GM21786 (cell line): ENCODE results near the gene SLAMF7.

Source experiments
- ATAC-seq: cut with Tn5 transposase; IDR thresholded peaks from one replicate; pipeline ENCODE4 v1.9.1; 2021; ENCODE audit not compliant: unreplicated experiment

SLAMF7 gene

DNA sequence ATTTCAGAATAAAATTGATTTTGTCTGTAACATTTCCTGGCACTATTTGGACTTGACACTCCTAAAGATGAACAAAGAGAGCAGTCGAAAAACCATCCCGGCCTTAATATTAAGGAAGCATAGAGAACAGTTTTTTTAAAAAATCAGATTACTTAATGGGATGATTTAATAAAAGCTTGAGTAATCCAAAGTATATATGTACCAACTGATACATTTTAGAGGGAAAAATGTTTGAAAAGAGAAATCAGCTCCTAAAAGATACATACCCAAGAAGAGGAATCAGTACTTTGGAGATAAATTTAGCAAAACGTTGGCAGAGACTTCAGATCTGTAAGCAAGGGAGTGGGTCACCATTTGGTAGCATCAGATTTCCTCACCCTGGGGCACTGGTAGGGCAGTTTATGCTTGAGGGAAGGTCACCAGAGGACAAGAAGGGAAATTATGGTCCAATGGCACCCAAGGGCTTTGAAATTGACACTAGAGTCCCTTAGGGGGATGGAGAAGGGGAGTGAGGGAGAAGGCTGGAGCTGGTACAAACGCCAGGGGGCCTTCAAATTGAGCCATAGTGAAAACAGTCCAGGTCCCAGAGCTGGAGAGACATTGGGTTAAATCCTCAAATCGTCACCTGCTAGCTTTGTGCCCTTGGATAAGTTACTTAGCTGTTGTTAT lies 5.9 kb downstream of the SLAMF7 start:
- ATAC-seq, result no peak

DNA sequence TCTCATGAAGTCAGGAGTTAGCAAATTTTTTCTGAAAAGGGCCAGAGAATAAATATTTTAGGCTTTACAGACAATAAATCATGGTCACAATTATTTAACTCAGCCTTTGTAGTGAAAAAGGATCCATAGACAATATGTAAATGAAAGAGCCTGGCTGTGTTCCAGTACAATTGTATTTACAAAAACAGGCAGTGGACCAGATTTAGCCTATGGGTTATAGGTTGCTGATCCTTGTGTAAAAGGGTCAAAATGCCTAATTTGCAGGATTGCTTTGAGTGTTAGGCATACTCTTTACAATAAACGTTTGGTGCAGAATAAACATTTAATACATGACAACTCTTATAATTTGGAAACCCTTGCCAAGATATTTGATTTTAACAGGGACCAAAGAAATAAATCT lies 6.5 kb downstream of the SLAMF7 start:
- ATAC-seq, result no peak

DNA sequence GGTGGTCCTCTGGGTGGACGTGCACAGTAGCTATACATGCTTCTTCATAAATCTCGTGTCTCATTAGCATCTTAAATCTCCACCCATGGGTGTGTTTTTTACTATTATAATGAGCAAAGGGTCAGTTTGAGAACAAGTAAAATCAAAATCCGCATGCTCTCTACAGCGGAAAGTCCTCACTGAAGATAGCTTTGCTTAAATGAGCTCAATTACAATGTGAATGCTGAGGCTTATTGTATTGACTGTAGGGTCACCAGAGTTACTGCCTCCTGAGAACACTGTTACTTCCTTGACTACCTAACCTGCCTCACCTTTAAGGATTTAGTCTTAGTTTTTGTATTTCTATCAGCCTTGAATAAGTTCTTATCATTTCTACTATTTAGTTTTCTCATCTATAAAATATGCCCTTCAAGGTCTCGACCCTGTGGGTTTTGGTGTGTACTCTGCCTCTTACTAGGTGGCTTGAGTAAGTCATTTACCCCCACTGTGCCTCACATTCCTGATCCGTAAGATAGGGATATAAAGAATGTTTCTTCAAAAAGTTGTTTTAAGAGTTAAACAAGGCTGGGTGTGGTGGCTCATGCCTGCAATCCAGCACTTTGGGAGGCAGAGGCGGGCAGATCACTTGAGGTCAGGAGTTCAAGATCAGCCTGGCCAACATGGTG lies 7.9 kb downstream of the SLAMF7 start:
- no peak for ATAC-seq

DNA sequence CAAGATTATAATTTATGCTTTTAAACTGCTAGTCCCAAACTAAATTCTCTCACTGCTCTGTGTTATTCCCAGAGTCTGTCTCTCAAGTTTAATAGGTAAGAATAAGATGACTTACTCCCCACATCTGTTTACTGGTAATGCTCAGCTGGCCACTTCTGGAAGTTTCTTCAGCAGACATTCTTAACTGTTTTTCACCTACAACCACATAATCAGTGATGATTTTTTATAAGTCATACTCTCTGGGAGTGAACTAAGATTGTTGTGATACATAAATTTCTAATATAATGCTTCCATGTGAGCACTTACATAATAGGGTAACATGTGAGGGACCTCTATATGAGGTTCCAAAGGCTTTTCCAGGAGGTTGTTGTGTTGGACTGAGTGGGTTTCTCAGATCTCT lies 8.7 kb downstream of the SLAMF7 start:
- ATAC-seq, result no peak

DNA sequence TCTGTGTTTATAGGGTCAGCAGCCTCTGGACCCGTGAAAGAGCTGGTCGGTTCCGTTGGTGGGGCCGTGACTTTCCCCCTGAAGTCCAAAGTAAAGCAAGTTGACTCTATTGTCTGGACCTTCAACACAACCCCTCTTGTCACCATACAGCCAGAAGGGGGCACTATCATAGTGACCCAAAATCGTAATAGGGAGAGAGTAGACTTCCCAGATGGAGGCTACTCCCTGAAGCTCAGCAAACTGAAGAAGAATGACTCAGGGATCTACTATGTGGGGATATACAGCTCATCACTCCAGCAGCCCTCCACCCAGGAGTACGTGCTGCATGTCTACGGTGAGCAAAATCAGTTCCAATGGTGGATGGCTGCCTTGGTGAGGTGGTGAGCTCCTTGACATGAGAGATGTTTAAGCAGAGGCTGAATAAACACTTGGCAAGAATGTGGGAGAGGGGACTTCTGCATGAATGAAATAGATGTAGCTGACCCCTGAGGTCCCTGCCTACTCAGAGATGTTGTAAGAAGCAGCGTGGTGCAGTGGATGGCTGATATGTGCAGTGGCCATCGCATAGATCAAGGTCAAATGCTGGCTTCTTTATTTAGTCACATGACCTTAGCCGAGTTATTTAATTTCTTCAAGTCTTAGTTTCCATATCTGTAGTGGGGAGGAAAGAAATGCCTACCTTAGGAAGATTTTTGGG lies 9.3 kb downstream of the SLAMF7 start:
- ATAC-seq, result no peak

DNA sequence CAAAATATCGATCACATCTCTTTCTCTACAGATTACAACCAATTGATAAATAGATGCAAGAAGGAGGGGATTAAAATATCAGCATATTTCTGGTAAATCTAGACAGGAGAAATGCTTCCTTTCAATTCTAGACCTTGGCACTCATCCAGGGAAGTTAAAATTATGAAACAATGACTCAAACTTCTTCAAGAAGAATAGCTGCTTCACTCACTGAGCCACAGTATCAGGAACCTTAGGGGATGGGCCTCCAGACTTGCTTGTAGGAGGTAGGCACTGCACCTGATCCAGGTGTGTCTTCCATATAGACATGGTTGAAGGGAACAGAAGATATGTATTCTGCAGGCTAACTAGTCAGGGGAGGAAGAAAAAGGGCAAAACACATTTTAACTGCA lies 9.8 kb downstream of the SLAMF7 start:
- ATAC-seq, result no peak

DNA sequence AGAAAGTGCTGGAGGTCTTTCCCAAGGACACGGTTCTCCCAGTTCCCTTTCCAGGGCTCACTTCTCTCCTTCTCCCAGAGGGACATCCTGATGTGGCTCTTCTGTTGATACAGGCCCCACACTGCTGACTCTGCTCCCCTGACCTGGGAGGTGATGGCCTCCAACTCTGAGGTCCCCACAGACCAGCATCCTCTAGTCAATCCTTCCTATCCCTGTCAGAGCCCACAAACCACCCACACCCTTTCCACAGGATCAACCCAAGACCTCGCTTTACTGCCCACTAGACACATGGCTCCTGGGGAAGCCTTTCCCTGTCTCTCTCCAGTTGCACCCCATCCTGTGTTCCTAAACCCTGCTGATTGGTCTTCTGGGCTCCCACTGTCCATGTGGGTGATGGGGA lies 11.6 kb downstream of the SLAMF7 start:
- ATAC-seq, result no peak

DNA sequence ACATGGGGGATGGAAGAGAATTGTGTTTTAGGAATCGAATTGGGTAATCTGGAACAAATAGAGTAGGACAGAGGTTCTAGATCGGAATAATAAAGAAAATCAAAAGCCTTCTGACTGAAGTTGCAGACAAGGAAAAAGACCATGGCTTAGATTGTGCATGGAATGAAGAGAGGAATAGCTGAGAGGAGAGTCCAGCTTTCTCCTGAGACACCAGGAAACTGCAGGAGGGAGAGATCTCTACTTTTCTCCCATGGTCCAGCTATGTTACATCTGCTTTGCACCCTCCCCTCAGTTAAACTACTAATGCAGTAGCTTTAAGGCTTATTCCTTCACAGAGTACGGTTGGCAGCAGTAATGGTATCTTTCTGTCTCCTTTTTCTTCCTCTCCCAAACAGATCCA lies 13.4 kb downstream of the SLAMF7 start:
- ATAC-seq, result no peak

DNA sequence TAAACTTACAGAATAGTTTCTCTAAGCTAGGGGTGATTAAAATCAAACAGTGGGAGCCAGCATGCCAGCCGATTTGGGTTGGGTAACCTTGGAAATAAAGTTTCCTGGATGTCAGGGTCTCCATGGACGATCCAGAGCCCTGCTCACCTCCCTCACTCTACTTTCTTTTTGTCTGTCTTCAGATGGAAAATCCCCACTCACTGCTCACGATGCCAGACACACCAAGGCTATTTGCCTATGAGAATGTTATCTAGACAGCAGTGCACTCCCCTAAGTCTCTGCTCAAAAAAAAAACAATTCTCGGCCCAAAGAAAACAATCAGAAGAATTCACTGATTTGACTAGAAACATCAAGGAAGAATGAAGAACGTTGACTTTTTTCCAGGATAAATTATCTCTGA lies 13.9 kb downstream of the SLAMF7 start:
- no peak for ATAC-seq

DNA sequence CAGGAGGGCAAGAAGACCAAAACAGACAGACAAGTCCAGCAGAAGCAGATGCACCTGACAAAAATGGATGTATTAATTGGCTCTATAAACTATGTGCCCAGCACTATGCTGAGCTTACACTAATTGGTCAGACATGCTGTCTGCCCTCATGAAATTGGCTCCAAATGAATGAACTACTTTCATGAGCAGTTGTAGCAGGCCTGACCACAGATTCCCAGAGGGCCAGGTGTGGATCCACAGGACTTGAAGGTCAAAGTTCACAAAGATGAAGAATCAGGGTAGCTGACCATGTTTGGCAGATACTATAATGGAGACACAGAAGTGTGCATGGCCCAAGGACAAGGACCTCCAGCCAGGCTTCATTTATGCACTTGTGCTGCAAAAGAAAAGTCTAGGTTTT lies 14.5 kb downstream of the SLAMF7 start:
- ATAC-seq, result no peak

DNA sequence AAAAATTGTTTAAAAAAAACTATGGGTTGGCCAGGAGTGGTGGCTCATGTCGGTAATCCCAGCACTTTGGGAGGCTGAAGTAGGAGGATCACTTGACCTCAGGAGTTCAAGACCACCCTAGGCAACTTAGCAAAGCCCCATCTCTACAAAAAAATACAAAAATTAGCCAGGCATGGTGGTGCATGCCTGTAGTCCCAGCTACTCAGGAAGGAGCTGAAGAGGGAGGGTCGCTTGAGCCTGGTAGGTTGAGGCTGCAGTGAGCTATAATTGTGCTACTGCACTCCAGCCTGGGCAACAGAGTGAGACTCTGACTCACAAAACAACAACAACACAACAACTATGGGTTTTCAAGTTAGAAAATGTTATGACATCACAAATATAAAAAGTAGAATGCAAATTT lies 16.4 kb downstream of the SLAMF7 start:
- no peak for ATAC-seq

DNA sequence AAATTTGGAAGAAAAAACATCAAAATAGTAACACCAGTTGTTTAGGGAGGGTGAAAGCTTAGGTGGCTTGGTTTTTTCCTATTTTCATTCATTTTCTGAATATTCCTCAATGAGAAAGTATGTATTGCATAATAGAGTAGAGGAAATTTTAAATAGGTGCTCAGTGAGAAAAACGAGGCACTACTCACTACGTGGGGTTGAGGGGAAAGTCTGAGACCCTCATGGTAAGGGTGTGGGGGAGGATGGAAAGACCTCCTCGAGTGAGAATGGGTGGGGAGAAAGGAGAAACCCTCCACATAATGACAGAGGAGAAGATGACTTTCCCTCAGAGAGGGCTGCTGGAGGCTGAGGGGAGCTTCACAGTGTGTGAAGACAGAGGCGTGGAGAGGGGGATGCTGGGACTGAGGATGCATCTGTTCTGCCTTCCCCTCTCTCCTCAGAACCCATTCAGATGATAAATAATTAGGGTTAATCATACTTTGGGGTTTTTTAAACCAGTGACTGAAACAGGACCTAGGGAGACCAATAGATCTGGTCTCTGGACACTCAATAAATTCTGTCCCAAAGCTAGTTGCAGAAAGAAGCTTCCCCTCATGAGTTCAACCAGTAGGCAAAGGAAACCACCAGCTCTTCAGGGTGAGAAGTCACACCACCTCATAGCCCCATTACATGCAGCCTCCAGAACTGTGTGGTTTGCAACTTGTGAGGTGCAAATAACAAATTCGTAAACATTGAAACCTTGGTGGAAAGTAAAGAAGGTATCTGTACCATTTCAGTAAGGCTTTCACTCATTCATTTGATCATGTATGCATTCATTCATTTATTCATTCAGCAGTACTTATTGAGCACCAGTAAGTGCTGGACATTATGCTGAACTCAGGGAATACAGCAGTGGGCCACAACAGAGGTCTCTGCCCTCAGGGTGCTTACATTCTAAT lies 17.1 kb downstream of the SLAMF7 start:
- ATAC-seq, result no peak

DNA sequence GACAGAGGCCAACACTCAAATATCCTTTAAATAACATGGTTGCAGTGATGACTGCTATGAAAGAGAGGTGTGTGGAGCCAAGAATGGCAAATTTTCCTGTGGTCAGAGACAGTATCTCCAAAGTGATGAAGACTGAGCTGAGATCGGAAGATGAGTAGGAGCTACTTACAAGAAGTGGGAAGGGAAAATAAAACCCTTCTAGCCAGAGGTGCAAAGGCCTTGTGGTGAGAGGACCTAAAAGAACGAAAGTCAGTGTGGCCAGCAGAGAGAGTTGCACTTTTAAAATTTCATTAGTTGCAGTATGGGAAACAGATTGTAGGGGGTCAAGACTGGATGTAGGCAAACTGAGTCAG lies 17.8 kb downstream of the SLAMF7 start:
- ATAC-seq, result no peak

DNA sequence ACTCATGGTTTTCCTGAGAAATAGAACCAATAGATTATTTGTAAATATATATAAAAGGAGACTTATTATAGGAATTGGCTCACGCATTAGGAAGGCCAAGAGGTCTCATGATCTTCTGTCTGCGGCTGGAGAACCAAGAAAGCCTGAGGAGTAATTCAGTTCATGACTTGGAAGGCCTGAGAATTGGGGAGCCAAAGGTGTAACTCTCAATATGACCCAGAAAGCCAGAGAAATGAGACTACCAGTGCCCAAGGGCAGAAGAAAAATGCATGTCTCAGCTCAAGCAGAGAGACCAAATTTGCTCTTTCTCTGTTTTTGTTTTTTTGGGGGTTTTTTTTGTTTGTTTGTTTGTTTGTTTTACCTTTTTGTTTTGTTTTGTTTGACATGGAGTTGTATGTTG lies 19.5 kb downstream of the SLAMF7 start:
- ATAC-seq, result no peak

DNA sequence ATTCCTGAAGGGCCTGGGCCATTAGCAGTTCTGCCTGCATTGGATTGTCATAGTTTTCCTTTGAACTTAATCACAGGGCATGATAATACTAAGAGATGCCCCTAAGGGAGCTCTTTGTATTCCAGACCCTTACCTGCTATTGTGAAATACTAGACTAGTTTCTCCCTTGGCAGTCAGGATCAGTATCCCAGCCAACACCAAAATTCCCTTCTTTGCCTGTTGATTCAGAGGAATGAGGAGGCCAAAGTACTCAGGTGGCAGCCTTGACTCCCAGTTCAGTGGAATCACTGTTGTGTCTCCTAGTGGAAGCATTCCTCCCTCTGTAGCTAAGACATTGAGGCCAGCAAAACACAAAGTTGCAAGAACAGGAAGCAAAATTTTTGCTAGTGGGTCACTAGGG lies 20.7 kb downstream of the SLAMF7 start:
- no peak for ATAC-seq

DNA sequence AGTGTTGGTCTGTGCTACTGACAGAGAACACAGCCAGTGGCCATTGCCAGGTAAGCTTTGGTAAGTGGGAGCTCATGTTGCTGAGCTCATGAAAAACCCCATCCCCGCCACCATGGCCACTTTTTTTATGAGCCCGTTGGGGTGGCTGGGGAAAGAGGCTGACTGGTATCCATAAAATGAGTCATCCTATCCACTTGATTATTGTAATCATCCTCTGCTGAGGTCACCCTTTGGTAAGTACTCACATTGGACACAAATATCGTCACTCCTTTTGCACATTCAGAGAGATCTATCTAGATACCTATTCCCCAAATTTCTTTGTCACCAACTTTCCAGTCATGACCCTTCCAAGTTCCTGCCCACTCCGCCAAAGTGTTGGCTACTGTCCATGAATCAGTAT lies 22.0 kb downstream of the SLAMF7 start:
- ATAC-seq, result no peak

DNA sequence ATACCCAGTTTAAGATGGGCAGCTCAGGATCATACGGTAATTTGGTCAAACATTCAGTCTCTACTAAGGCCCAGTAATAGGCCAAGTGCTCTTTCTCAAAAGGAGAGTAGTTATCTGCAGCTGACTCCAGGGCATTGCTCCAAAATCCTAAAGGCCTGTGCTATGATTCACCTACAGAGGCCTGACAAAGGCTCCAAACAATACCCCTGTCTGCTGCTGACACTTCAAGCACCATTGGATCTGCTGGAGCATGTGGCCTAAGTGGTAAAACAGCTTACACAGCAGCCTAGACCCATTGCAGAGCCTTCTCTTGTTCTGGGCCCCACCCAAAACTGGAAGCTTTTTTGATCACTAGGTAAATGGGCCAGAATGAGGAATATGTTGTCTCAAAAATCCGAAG lies 22.8 kb downstream of the SLAMF7 start:
- ATAC-seq, result no peak

DNA sequence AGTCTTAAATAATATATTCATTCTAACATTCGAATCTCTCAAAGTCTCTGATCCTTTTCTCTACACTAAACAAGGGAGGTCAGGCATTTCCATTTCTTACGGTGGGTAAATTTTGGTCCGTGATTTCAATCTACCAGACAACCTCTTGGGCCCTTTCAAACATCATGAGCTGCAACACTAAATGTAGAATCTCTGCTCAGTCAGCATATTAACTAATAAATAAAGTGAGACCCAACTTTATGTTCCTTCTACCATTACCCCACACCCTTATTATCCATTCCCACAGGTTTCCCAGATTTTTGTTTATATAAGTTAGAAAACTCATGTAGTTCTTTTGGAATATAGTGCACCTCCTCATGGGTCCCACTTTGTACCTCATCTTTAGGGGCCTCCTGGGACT lies 24.9 kb downstream of the SLAMF7 start:
- ATAC-seq, result no peak

DNA sequence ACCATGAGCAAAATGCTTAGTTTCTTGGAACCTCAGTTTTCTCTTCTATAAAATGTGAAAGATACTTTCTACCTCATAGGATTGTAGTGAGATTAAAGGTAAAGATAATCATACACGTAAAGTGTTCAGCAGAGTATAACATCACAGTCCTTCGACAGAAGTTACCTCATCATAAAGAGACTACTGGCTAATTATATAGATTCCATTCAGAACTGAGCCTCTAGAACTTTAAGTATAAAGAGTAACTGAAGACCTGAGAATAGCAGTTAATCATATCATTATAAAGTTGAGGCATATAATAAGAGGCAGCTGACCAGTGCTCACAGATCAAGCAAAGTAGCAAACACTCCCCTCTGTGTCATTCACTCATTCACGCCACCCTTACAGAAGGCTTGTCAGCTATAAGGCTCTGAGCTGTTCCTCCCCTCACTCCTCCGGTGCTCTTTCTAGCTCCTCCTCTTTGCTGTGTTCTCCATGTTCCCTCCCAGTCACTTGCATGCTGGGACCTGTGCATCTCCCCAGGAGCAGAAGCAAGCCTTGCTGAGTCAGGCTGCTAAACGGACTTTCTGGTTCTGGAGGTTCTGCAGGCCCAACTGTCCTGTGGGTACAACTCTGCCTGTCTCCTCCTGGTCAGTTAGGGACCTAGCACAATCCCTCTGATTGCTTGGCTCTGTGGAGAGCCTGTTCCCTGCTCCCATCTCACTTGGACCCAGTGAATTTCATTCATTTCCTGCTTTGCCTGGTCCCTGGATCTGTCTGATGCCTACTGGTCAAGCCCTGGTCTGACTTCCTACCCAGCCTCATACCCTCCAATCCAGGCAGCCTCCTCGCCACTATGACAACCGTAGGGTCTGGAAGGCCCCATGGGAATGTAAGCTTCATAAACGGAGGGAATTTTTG lies 28.6 kb downstream of the SLAMF7 start:
- peak; percentile 45 for ATAC-seq

DNA sequence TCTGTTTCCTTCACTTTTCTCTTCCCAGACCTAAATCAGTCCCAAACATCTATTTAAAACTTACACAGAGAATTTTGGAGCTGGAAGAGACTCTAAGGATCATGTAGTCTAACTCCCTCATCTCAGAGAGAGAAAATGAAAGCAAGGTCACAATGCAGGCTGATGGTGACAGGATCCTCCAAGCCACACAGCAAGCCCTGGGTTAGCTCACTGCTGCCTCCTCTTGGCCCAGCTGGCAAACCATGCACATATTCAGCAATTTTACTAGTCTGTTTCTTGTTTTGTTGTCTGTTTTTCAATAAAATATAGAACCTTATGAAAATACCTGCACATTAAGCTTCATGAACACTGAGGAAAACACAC lies 29.2 kb downstream of the SLAMF7 start:
- peak; percentile 79 for ATAC-seq

DNA sequence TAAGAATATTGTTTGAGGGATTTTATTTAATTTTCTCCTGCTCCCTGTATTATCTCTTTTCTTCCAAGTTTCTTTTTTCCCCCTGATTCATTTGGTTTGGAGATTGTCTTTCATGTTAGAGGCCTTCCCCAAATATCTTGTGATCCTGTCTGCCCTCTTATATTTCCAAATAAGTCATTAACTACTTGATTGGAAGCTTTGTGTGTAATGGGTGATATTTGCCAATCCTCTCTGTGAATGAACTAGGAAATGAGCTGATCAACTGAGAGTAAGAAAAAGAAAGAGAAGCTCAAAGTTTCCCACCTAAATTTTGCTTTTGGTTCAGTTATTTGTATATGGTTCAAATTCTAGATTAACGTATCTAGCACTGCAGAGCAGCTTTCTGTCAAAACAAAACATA lies 33.3 kb downstream of the SLAMF7 start:
- no peak for ATAC-seq
